K562 (cell line): Measurements from ENCODE around the gene ZNF594. TPM values are rescaled to one million over a fixed set of nuclear protein-coding genes. Genes with fewer than 3 reads are reported as not detected.
A peak's percentile ranks its signal among the peaks of the same experiment; 100 is the strongest.
"Not testable (repeated sequence)": the region's sequence is repeated elsewhere in the genome, so short reads cannot be mapped to it uniquely, and the experiment has no call there.

Source experiments
- ATAC-seq: fragments of 200-7000 bp; cut with Tn5 transposase; 3 replicates; pipeline ENCODE4 v1.9.1; 2020; ENCODE audit warnings: moderate library complexity
- BruUV-seq: library from RNA; stranded (reverse); fragments of 400-500 nt; replicated peaks from 2 replicates; lab custom pipeline; 2021; lab: Mats Ljungman, UMichigan
- CTCF ChIA-PET: fragments of 300-600 bp; formaldehyde crosslinking; extraction: SDS; loops from one replicate; lab custom pipeline; 2021; ENCODE audit warnings: low intra/inter-chr PET ratio; lab: Yijun Ruan, JAX
- POLR2A ChIA-PET: fragments of 300-600, 350-650 bp; sonication (Branson Sonifier 250); formaldehyde crosslinking; extraction: SDS; loops from one replicate; lab custom pipeline; 2021; ENCODE audit warnings: antibody characterized with exemption, inconsistent platforms; lab: Yijun Ruan, JAX
- DNase-seq, 4 experiments: peaks; one replicate each; pipeline versions ENCODE4 v3.0.0 to v3.0.0-alpha.2; 2011 to 2018; ENCODE audit warnings: low spot score in 3 of 4, mixed read lengths in 3 of 4; ENCODE audit errors: extremely low read depth in 1 of 4
- FAIRE-seq: peaks from 2 replicates; lab custom pipeline; 2011; peaks lifted over from hg19 to GRCh38; lab: Jason Lieb, UNC
- H2AFZ ChIP-seq: 2 replicates; pipeline ENCODE4 v1.6.0; 2011; ENCODE audit warnings: low read depth, low read length, control low read depth, inconsistent platforms
- H3K27ac ChIP-seq: fragments of 200-600 bp; 3 replicates; pipeline ENCODE4 v1.8.0; 2011; ENCODE audit warnings: low read depth, mild to moderate bottlenecking, control low read depth, inconsistent platforms, low read length, moderate library complexity, mixed read lengths; ENCODE audit errors: extremely low read depth
- H3K27me3 ChIP-seq, 2 experiments: fragments of 300-600 bp in 1 of 2; 2 replicates in 1 of 2; 3 replicates in 1 of 2; pipeline versions ENCODE4 v1.6.0 to v1.8.0; 2011; ENCODE audit warnings: inconsistent platforms in 2 of 2, low read length in 2 of 2, mild to moderate bottlenecking in 1 of 2, mixed read lengths in 1 of 2, moderate library complexity in 1 of 2; ENCODE audit not compliant: control insufficient read depth in 2 of 2, insufficient read depth in 2 of 2
- H3K36me3 ChIP-seq: fragments of 300-600 bp; 3 replicates; pipeline ENCODE4 v1.8.0; 2011; ENCODE audit warnings: mild to moderate bottlenecking, low read length, inconsistent platforms; ENCODE audit not compliant: control insufficient read depth, insufficient read depth
- H3K4me1 ChIP-seq, 2 experiments: fragments of 200-600 bp in 1 of 2; replicated peaks in 1 of 2; 2 replicates in 1 of 2; 3 replicates in 1 of 2; pipeline versions ENCODE4 v1.5.1 to v1.8.0; 2011; ENCODE audit warnings: inconsistent platforms in 2 of 2, low read length in 2 of 2, mild to moderate bottlenecking in 1 of 2, mixed read lengths in 1 of 2, moderate library complexity in 1 of 2; ENCODE audit not compliant: control insufficient read depth in 2 of 2, insufficient read depth in 2 of 2
- H3K4me2 ChIP-seq: 2 replicates; pipeline ENCODE4 v1.6.1; 2011; ENCODE audit warnings: low read length, control low read depth, inconsistent platforms, mixed read lengths; ENCODE audit not compliant: insufficient read depth
- H3K4me3 ChIP-seq: fragments of 200-600 bp; sonication (generic), shearing (Covaris generic); 2 replicates; pipeline ENCODE4 v1.5.1; 2016; ENCODE audit warnings: control low read depth, inconsistent platforms
- H3K79me2 ChIP-seq: fragments of 200-600 bp; 3 replicates; pipeline ENCODE4 v1.8.0; 2011; ENCODE audit warnings: low read length, inconsistent platforms; ENCODE audit not compliant: control insufficient read depth, insufficient read depth
- H3K9ac ChIP-seq, 2 experiments: 2 replicates each; pipeline versions ENCODE4 v1.6.0 to v1.6.1; 2011; ENCODE audit warnings: low read depth in 2 of 2, low read length in 2 of 2, control low read depth in 1 of 2, inconsistent platforms in 1 of 2, mild to moderate bottlenecking in 1 of 2, mixed read lengths in 1 of 2; ENCODE audit not compliant: insufficient read depth in 1 of 2
- H3K9me1 ChIP-seq: one replicate; pipeline ENCODE4 v1.6.0; 2011; ENCODE audit warnings: inconsistent platforms, mild to moderate bottlenecking, low read length, moderate library complexity; ENCODE audit not compliant: control insufficient read depth, insufficient read depth
- H3K9me3 ChIP-seq: replicated peaks from 2 replicates; pipeline ENCODE4 v1.5.1; 2011; ENCODE audit warnings: low read depth, low read length, inconsistent platforms; ENCODE audit not compliant: control insufficient read depth, insufficient read depth
- H4K20me1 ChIP-seq: replicated peaks from 2 replicates; pipeline ENCODE4 v1.6.1; 2011; ENCODE audit warnings: low read length, inconsistent platforms, mixed read lengths; ENCODE audit not compliant: control insufficient read depth, insufficient read depth
- L3MBTL2 ChIP-seq: fragments of 450-650 bp; IDR thresholded peaks from 2 replicates; pipeline ENCODE4 v1.6.1; 2016; ENCODE audit warnings: mild to moderate bottlenecking, moderate library complexity
- MGA ChIP-seq: fragments of 450-650 bp; IDR thresholded peaks from 2 replicates; pipeline ENCODE4 v1.6.1; 2016; ENCODE audit warnings: mild to moderate bottlenecking, moderate library complexity
- WGBS: fragments of 100-300 bp; shearing (Covaris generic); methylation state at CpG from one replicate; pipeline ENCODE4 v1.1.6; 2016; ENCODE audit warnings: low coverage, mixed read lengths; ENCODE audit not compliant: insufficient coverage; ENCODE audit errors: missing lambda C conversion rate; 5-methylcytosine and 5-hydroxymethylcytosine counted together
- in situ Hi-C: fragments of 300-500 bp; cut with MboI; formaldehyde crosslinking; loops from 4 replicates; pipeline ENCODE4 v1.15.0; 2018; ENCODE audit warnings: inconsistent platforms, mixed read lengths
- intact Hi-C: fragments of 100-400 bp; cut with micrococcal nuclease; formaldehyde crosslinking; loops from 2 replicates; pipeline ENCODE4 v1.14.2; 2022
- polyA plus RNA-seq, 8 experiments: library from polyadenylated mRNA; depleted of rRNA in 4 of 8; stranded (reverse) in 5 of 8; unstranded in 3 of 8; fragments of >200 nt; fragmentation: Nextera tagmentation in 2 of 8; fragmentation: Illumina TruSeq in 1 of 8; extraction: Ambion mirVana in 2 of 8; extraction: Trizol in 1 of 8; gene quantifications; 2 replicates each; pipeline versions ENCODE4 v1.2.1 to v1.2.3, GENCODE V29; 2011 to 2014; ENCODE audit warnings: inconsistent platforms in 1 of 8, missing spikeins in 1 of 8
- total RNA-seq, 7 experiments: library from RNA; depleted of rRNA in 6 of 7; stranded (reverse); fragments of >200 nt in 6 of 7; fragmentation: Illumina TruSeq in 2 of 7; extraction: Trizol in 2 of 7; gene quantifications; 2 replicates each; pipeline versions ENCODE4 v1.2.1 to v1.2.3, GENCODE V29; 2011 to 2021; ENCODE audit warnings: low replicate concordance in 1 of 7

The ZNF594 gene
- total and polyA plus RNA-seq, 9 of the 15 experiments (the other 6 are each of a cell fraction or from before 2014, with no cell fraction given), result 0.24 to 4.7 (median 2.6) TPM

GRCh38 chr17:5165791-5166564 lies 25.7 kb downstream of the ZNF594 start:
- intact Hi-C loops, H3K4me2 ChIP-seq, H3K4me1 ChIP-seq, POLR2A ChIA-PET, H3K9ac ChIP-seq, ATAC-seq, in situ Hi-C loops, H3K27ac ChIP-seq, H3K9me3 ChIP-seq, H3K79me2 ChIP-seq: not testable (repeated sequence)
- peak overlapping the region; percentile 66 for H2AFZ ChIP-seq
- 34% methylated on average over 3 of the region's 7 CpGs for WGBS
- TF ChIP-seq L3MBTL2, result peak; percentile 48
- TF ChIP-seq MGA, result 0 out of 2 replicates have a peak, but pooled peaks have one; percentile 13
- TF ChIP-seq, all 486 proteins: peak for 2; not testable (repeated sequence) for 484
- H4K20me1 ChIP-seq, CTCF ChIA-PET, FAIRE-seq, H3K9me1 ChIP-seq, H3K4me3 ChIP-seq, H3K36me3 ChIP-seq, H3K27me3 ChIP-seq, BruUV-seq, DNase-seq: not testable (repeated sequence)
